Muscle layer of duodenum (tissue), 2 donors: ENCODE data around the gene PLK4.
A peak's percentile ranks its signal among the peaks of the same experiment; 100 is the strongest.
"Not testable (repeated sequence)": the region's sequence is repeated elsewhere in the genome, so short reads cannot be mapped to it uniquely, and the experiment has no call there.

Experiments
- H3K27ac ChIP-seq: one replicate; pipeline ENCODE4 v1.7.0; 2013; ENCODE audit warnings: mild to moderate bottlenecking, low read length
- H3K27me3 ChIP-seq: one replicate; pipeline ENCODE4 v1.7.0; 2013; ENCODE audit warnings: low read depth, mild to moderate bottlenecking, control low read depth, low read length
- H3K36me3 ChIP-seq, 2 donors: one replicate each; pipeline ENCODE4 v1.7.0; 2013; ENCODE audit warnings: low read length in 2 of 2, control low read depth in 1 of 2, mild to moderate bottlenecking in 1 of 2; ENCODE audit not compliant: insufficient read depth in 2 of 2, control insufficient read depth in 1 of 2
- H3K4me1 ChIP-seq, 2 donors: one replicate each; pipeline ENCODE4 v1.7.0; 2013; ENCODE audit warnings: low read length in 2 of 2, mild to moderate bottlenecking in 2 of 2, control low read depth in 1 of 2, moderate library complexity in 1 of 2; ENCODE audit not compliant: insufficient read depth in 2 of 2, control insufficient read depth in 1 of 2
- H3K4me3 ChIP-seq, 2 donors: one replicate each; pipeline ENCODE4 v1.7.0; 2013; ENCODE audit warnings: low read length in 2 of 2, low read depth in 1 of 2, mild to moderate bottlenecking in 1 of 2
- H3K9me3 ChIP-seq, 2 donors: one replicate each; pipeline ENCODE4 v1.7.0; 2013; ENCODE audit warnings: low read length in 2 of 2, control low read depth in 1 of 2, mild to moderate bottlenecking in 1 of 2; ENCODE audit not compliant: control insufficient read depth in 1 of 2
- donor health status: healthy.

The PLK4 gene

DNA sequence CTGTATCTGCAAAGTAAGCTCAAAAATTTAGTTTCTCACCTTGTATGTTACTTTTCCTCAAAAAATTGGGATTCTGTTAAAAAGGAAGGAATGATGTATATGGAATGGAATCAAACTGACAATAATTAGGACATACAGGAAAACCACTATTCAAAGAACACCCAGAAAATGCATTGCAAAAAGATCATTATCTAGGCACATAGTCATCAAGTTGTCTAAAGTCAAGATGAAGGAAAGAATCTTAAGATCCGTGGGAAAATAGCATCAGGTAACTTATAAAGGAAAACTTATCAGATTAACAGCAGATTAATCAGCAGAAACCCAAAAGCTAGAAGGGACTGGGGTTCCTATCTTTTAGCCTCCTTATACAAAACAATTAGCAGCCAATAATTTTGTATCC is 23.1 kb upstream of the PLK4 start:
- Histone ChIP-seq H3K4me1 (peaks cover 0 to 3% of the 10 kb centered on the region in 2 donors), H3K27ac (no peak overlapping the region), H3K9me3 (peaks cover 0 to 9% of the 10 kb centered on the region in 2 donors), H3K27me3 (no peaks in the 10 kb centered on the region), H3K36me3 (no peaks in the 10 kb centered on the region), H3K4me3 (no peak overlapping the region)

DNA sequence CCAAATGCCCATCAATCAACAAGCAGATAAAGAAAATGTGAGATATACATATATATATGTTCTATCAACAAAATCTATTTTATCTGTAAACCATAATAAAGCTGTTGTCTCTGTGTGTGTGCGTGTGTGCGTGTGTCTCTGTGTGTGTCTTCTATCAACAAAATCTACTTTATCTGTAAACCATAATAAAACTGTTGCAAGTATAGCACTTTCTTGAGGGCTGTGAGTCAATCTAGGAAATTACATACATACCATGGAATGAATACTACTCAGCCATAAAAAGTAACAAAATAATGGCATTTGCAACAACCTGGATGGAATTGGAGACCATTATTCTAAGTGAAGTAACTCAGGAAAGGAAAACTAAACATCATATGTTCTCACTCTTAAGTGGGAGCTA is 12.5 kb upstream of the PLK4 start:
- H3K36me3 ChIP-seq = no peaks in the 10 kb centered on the region
- H3K27me3 ChIP-seq = no peaks in the 10 kb centered on the region
- H3K27ac ChIP-seq = no peak overlapping the region
- no peaks in the 10 kb centered on the region for H3K9me3 ChIP-seq
- peaks cover 0 to 11% of the 10 kb centered on the region in 2 donors for H3K4me1 ChIP-seq
- H3K4me3 ChIP-seq = no peak overlapping the region

DNA sequence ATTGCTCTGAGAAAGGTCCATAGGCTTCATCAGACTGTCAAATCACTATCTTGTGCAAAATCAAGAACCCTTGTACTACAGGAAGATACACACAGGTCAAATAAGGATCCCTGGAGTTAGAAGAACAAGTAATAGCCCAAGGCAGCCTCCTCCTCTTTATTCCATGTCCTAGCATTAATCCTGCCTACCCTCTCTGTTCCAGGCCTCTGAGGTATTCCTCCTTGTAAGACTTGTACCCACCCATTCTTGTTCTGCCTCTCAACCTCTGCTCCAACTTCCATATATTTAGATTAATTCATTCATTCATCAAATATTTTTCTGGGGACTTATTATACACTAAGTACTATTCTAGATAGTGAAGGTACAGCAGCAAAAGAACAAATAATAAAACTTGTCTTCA is 10.4 kb upstream of the PLK4 start:
- no peaks in the 10 kb centered on the region for H3K27me3 ChIP-seq
- no peaks in the 10 kb centered on the region for H3K36me3 ChIP-seq
- H3K4me3 ChIP-seq = no peak overlapping the region
- peaks cover 0 to 11% of the 10 kb centered on the region in 2 donors for H3K4me1 ChIP-seq
- no peaks in the 10 kb centered on the region for H3K9me3 ChIP-seq
- no peak overlapping the region for H3K27ac ChIP-seq

DNA sequence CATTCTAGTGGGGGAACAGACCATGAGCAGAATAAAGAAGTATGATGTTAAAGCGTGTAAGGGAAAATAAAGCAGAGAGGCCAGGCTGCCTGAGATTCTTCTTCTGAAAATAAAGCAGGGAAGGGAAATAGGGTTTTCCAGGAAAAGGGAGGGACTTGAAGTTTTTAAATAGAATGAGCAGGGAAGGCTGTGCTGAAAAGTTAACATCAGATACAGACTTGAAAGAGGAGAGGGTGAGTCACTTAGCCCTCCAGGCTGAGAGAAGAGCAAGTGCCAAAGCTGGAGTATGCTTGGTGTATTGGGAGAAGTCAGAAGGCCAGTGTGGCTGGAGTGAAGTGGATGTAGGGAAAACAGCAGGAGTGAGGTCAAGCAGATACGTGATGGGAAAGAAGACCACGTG is 10.0 kb upstream of the PLK4 start:
- H3K9me3 ChIP-seq = no peaks in the 10 kb centered on the region
- H3K27me3 ChIP-seq = no peaks in the 10 kb centered on the region
- H3K4me1 ChIP-seq = peaks cover 0 to 11% of the 10 kb centered on the region in 2 donors
- no peaks in the 10 kb centered on the region for H3K36me3 ChIP-seq
- H3K4me3 ChIP-seq = no peak overlapping the region
- no peak overlapping the region for H3K27ac ChIP-seq

DNA sequence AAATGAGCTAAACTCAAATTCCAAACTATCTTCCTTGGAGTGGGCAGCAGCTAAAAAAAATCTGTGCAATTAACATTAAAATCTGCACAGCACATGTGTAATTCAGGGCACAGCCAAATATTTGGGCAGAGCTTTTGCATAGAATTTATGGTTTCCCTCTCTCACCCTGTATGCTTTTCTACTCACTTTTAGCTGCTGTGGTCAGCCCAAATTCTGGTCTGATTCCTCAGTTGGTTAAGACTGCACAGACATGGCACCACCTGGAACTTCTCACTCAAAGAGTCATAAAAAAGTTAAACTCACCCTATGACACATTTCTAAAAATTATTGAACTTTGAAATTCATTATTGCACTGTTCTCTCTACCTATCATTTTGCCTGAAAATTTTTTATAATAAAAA is 4.9 kb upstream of the PLK4 start:
- H3K4me3 ChIP-seq = no peak overlapping the region
- no peaks in the 10 kb centered on the region for H3K36me3 ChIP-seq
- no peaks in the 10 kb centered on the region for H3K27me3 ChIP-seq
- H3K27ac ChIP-seq = no peak overlapping the region
- peaks cover 0 to 10% of the 10 kb centered on the region in 2 donors for H3K4me1 ChIP-seq
- H3K9me3 ChIP-seq = no peaks in the 10 kb centered on the region

DNA sequence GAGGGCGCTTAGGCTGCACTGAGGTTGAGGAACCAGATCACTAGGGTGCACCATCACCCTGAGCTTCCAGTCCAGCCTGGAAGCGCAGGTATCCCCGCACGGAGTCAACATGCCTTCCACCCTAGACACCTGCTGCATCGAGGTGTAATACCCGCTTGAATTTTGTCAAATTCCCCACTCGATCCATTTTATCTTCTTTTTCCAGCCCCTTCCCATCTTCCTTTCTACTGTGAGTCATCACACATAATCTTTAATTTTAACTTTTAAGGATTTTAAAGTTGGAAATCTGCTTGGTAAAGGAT is 821 bp downstream of the PLK4 start:
- Histone ChIP-seq H3K27ac (peak overlapping the region; percentile 87), H3K4me1 (peaks cover 0 to 12% of the 10 kb centered on the region in 2 donors), H3K36me3 (no peaks in the 10 kb centered on the region), H3K4me3 (peak overlapping the region; percentile 92 to 99), H3K9me3 (no peaks in the 10 kb centered on the region), H3K27me3 (no peaks in the 10 kb centered on the region)

DNA sequence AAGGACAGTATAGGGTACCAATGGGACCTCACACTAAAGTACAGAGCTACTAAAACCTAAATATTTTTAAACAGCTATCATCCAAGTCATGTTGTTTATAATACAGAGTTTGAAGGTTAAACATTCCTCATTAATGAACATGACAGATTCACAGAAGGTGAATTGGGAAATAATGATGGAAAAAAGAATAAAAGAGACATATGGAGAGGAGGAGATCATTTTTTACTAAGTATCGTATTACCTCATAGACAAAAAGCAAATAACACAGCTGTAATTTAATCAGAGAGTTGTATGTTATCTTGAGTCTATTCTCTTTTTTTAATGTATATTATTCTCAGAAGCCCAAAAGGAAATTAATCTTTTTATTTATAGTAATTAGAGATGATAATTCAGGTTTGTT is 7.9 kb downstream of the PLK4 start:
- H3K27me3 ChIP-seq = no peaks in the 10 kb centered on the region
- no peaks in the 10 kb centered on the region for H3K4me1 ChIP-seq
- no peaks in the 10 kb centered on the region for H3K36me3 ChIP-seq
- no peak overlapping the region for H3K27ac ChIP-seq
- H3K9me3 ChIP-seq = no peaks in the 10 kb centered on the region
- H3K4me3 ChIP-seq = no peak overlapping the region

DNA sequence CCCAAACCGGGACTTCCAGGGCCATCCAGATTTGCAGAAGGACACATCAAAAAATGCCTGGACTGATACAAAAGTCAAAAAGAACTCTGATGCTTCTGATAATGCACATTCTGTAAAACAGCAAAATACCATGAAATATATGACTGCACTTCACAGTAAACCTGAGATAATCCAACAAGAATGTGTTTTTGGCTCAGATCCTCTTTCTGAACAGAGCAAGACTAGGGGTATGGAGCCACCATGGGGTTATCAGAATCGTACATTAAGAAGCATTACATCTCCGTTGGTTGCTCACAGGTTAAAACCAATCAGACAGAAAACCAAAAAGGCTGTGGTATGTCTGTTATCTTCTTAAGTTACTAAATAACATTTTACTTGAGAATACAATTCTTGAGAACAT is 9.2 kb downstream of the PLK4 start:
- Histone ChIP-seq H3K4me1 (no peaks in the 10 kb centered on the region), H3K4me3 (no peak overlapping the region), H3K36me3 (no peaks in the 10 kb centered on the region), H3K9me3 (no peaks in the 10 kb centered on the region), H3K27ac (no peak overlapping the region), H3K27me3 (no peaks in the 10 kb centered on the region)

DNA sequence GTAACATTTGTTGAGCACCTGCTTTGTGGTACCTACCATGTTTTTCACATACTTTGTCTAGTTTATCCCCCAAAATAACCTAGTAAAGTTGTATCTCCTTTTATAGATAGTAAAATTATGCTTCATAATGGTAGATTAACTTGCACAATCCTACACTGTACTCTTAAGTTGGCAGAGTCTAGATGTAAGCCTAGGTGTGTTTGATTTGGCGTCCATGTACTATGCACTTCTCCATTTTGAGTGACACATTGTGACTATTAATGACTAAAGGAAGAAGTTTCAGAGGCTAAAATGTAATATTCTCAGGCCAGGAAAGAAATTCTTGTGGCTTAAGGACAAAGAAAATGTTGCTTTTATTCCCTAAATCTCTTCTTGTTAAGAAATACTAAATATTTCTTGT is 15.4 kb downstream of the PLK4 start:
- no peak overlapping the region for H3K27ac ChIP-seq
- no peaks in the 10 kb centered on the region for H3K36me3 ChIP-seq
- no peaks in the 10 kb centered on the region for H3K4me1 ChIP-seq
- H3K4me3 ChIP-seq = no peak overlapping the region
- no peaks in the 10 kb centered on the region for H3K27me3 ChIP-seq
- no peaks in the 10 kb centered on the region for H3K9me3 ChIP-seq

DNA sequence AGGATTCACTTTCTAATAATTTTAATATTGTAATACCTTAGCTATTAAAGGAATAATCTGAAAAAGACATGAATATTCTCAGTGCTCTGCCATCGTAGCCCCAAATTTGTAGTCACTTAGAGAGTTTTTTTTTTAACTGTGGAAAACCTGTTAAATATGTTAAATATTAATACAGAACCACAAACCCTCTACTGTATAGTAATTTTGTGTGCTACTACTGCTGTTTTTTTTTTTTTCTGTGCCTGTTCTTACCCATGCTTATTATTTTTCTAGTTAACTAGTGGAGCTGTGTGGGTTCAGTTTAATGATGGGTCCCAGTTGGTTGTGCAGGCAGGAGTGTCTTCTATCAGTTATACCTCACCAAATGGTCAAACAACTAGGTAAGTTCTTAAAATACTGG is 15.8 kb downstream of the PLK4 start:
- Histone ChIP-seq H3K4me3 (no peak overlapping the region), H3K36me3 (no peaks in the 10 kb centered on the region), H3K4me1 (no peaks in the 10 kb centered on the region), H3K9me3 (no peaks in the 10 kb centered on the region), H3K27ac (no peak overlapping the region), H3K27me3 (no peaks in the 10 kb centered on the region)

DNA sequence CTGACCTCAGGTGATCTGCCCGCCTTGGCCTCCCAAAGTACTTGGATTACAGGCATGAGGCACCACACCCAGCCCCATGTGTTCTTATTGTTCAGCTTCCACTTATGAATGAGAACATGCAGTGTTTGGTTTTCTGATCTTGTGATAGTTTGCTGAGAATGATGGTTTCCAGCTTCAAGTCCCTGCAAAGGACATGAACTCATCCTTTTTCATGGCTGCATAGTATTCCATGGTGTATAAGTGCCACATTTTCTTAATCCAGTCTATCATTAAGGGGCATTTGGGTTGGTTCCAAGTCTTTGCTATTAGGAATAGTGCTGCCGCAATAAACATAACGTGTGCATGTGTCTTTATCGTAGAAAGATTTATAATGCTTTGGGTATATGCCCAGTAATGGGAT is 19.0 kb downstream of the PLK4 start:
- H3K27ac ChIP-seq, H3K4me1 ChIP-seq, H3K27me3 ChIP-seq: not testable (repeated sequence)

DNA sequence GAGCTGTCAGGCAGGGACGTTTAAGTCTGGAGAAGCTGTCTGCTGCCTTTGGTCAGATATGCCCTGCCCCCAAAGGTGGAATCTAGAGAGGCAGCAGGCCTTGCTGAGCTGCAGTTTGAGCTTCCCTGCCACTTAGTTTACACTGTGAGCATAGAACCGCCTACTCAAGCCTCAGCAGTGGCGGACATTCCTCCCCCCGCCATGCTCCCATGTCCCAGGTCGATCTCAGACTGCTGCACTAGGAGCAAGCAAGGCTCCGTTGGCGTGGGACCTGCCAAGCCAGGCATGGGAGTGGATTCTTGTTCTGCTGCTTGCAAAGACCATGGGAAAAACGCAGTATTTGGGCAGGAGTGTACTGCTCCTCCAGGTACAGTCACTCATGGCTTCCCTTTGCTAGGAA is 24.3 kb downstream of the PLK4 start:
- no peaks in the 10 kb centered on the region for H3K9me3 ChIP-seq
- no peak overlapping the region for H3K4me3 ChIP-seq
- no peaks in the 10 kb centered on the region for H3K27me3 ChIP-seq
- H3K36me3 ChIP-seq = no peaks in the 10 kb centered on the region
- H3K27ac ChIP-seq = no peak overlapping the region
- H3K4me1 ChIP-seq = no peaks in the 10 kb centered on the region

More for the DNA sequence above, 19.0 kb downstream of the PLK4 start:
- not testable (repeated sequence) for H3K36me3 ChIP-seq, H3K9me3 ChIP-seq, H3K4me3 ChIP-seq
